ENCODE measurements around the gene SIDT1. TPM values are rescaled to one million over a fixed set of nuclear protein-coding genes. Genes with fewer than 3 reads are reported as not detected.

The SIDT1 gene
- total RNA-seq, 2 experiments from 2014 or later: 13.5 to 14.2 TPM

DNA sequence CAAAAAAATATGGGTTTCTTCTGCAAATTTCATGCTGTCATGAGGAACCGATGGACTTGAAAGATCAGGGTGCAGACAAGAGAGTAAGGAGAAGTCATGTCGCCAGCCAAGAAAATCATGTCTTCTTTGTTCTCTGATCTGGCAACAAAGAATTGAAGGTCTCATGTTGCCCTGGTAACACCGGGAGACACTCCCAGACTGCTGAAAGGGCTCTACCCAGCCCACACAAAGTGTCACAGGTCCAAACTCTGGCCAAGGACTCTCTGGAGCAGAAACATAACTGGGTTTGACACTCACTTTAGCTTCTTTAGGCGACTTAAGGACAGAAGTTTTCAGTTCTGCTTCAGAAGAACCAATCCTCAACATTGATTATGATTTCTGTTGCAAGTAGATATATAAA, 42.9 kb downstream of the SIDT1 start:
- ChIA-PET POLR2A (interaction anchor here (0.5 kb wide), 1 partner anchor 59 kb away, joined by 3 read pairs; no protein-coding TSS in a partner anchor), CTCF (no interaction called here)

DNA sequence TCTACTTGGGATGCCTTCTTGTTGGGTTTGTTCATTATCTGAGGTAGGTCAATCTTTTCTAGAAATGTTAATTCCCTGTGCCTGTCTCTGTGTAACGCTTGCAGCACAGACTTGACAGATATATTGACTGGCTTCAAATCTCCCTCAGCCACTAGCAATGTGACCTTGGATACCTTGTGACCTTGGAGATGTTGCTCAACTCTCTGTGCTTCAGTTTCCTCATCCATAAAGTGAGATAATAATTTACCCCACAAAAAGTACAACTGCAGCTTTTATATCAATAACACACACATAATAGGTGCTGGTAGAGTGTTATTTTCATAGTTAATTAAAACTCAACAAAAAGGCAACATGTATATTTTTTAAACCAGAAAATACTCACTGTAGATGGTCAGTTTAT, 52.9 kb downstream of the SIDT1 start:
- POLR2A ChIA-PET: no interaction called here
- CTCF ChIA-PET: interaction anchor here (0.6 to 1.4 kb wide), 2 partner anchors 9 to 67 kb away, joined by 3 read pairs; no protein-coding TSS in a partner anchor

- ChIA-PET CTCF (interaction anchor here (1.4 kb wide), 1 partner anchor 8 kb away, joined by 3 read pairs; no protein-coding TSS in a partner anchor), POLR2A (no interaction called here)
These were observed 53.4 kb downstream of the SIDT1 start for GRCh38 chr3:113585720-113586119.

DNA sequence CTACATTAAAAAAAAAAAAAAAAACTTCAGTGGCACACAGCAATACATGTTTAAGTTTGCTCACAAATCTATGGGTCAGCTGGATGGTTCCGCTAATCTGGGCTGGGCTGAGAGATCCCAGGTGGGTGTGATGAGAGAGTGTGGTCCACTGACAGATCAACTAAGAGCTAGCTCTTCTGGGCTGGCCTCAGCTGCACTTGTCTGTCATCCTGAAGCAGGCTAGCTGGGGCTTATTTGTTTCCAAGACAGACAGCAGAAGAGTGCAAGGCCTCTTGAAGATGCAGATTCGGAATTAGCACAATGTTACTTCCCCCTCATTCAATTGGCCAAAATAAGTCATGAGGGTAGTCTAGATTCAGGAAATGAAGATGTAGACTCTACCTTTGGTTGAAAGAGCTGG, 56.5 kb downstream of the SIDT1 start:
- ChIA-PET CTCF (no interaction called here), POLR2A (no interaction called here)

DNA sequence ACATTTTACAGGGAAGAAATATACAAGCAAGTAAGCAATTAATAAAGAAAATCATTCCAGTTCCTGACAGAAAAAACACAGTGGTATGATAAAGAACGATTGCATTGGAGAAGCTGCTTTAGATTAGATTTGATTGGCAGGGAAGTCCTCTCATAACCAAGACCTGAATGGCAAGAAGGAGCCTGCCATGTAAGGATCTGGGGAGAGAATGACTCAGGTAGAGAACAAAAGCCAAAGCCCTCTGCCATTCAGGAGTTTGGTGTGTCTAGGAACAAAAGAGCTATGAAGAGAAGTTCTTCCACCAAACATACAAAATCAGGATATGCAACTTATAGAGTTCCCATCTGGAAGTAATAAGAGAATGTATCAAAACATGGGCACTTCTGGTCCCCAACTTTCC, 57.6 kb downstream of the SIDT1 start:
- CTCF ChIA-PET: no interaction called here
- POLR2A ChIA-PET: no interaction called here

GRCh38 chr3:113590983-113591382, 58.6 kb downstream of the SIDT1 start:
- POLR2A ChIA-PET: no interaction called here
- CTCF ChIA-PET: no interaction called here

GRCh38 chr3:113594066-113594465, 61.7 kb downstream of the SIDT1 start:
- POLR2A ChIA-PET: no interaction called here
- CTCF ChIA-PET: interaction anchor here (1.1 kb wide), 1 partner anchor 8 kb away, joined by 3 read pairs; no protein-coding TSS in a partner anchor

GRCh38 chr3:113597596-113598354, 65.4 kb downstream of the SIDT1 start:
- CTCF ChIA-PET: no interaction called here

GRCh38 chr3:113600418-113601182, 68.2 kb downstream of the SIDT1 start:
- CTCF ChIA-PET: no interaction called here
- POLR2A ChIA-PET: no interaction called here

More at GRCh38 chr3:113597596-113598354, 65.4 kb downstream of the SIDT1 start:
- POLR2A ChIA-PET: no interaction called here

- POLR2A ChIA-PET: no interaction called here
- CTCF ChIA-PET: interaction anchor here (1.2 kb wide), 1 partner anchor 24 kb away, joined by 3 read pairs; no protein-coding TSS in a partner anchor
These were observed 68.9 kb downstream of the SIDT1 start for GRCh38 chr3:113601240-113601639.

- ChIA-PET POLR2A (no interaction called here), CTCF (interaction anchor here (1.2 kb wide), 1 partner anchor 25 kb away, joined by 3 read pairs; no protein-coding TSS in a partner anchor)
These were observed 69.9 kb downstream of the SIDT1 start for GRCh38 chr3:113602256-113602655.

DNA sequence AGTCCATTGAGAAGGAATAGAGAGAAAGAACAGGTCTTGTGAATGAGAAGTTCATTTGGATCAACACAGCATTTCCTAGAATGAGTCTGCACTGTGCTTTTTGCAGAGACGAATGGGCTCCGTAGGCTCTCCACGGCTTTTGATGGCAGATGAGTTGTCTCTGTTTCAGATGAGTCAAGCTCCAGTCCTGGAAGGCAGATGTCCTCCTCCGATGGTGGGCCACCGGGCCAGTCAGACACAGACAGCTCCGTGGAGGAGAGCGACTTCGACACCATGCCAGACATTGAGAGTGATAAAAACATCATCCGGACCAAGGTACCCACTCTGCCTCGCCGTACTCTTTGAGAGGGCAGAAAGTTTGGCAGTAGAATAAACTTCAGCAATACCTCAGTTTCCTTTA, 70.5 kb downstream of the SIDT1 start:
- POLR2A ChIA-PET: no interaction called here

GRCh38 chr3:113606539-113607218, 74.3 kb downstream of the SIDT1 start:
- CTCF ChIA-PET: interaction anchor here (1.4 kb wide), 1 partner anchor 29 kb away, joined by 4 read pairs; no protein-coding TSS in a partner anchor

More for the DNA sequence above, 70.5 kb downstream of the SIDT1 start:
- CTCF ChIA-PET: no interaction called here

DNA sequence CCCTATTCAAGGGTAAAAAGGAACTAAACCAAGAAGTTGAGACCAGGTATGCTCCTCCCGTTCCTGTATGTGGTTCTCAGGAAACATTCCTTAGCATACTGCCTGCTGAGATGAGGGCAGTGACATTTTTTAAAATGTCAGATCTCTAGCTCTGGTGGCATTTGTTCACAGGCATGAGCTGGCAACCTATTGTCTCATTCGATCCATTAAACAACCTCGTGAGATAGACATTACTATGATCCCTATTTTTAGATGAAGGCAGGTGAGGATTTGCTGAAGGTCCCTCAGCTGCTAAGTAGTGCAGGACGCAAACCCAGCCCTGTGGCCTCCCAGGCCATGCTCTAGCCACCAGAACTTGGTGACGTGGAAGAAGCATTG, 74.9 kb downstream of the SIDT1 start:
- ChIA-PET POLR2A (no interaction called here), CTCF (no interaction called here)

More at GRCh38 chr3:113606539-113607218, 74.3 kb downstream of the SIDT1 start:
- POLR2A ChIA-PET: no interaction called here

- POLR2A ChIA-PET: no interaction called here
- CTCF ChIA-PET: no interaction called here
These were observed 82.0 kb downstream of the SIDT1 start for GRCh38 chr3:113614402-113614801.

GRCh38 chr3:113615976-113616375, 83.6 kb downstream of the SIDT1 start:
- ChIA-PET CTCF (no interaction called here), POLR2A (no interaction called here)

GRCh38 chr3:113617726-113618125, 85.4 kb downstream of the SIDT1 start:
- CTCF ChIA-PET: no interaction called here
- POLR2A ChIA-PET: no interaction called here

- ChIA-PET CTCF (interaction anchor here (0.7 kb wide), 1 partner anchor 14 kb away, joined by 3 read pairs; no protein-coding TSS in a partner anchor), POLR2A (no interaction called here)
These were observed 87.7 kb downstream of the SIDT1 start for GRCh38 chr3:113620091-113620490.

DNA sequence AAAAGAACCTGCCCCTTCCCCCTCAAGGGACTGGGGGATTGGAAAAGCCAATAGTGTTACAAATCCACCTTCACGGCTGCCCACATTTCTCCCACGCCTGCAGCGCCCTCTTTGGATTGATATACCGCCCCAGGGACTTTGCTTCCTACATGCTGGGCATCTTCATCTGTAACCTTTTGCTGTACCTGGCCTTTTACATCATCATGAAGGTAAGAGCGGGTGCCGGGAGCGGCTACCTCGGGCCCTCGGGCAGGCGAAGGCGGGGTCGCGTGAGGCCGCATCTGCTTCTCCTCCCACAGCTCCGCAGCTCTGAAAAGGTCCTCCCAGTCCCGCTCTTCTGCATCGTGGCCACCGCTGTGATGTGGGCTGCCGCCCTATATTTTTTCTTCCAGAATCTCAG, 91.0 kb downstream of the SIDT1 start:
- CTCF ChIA-PET: interaction anchor here (0.6 kb wide), 1 partner anchor 12 kb away, joined by 4 read pairs; no protein-coding TSS in a partner anchor
- POLR2A ChIA-PET: no interaction called here

DNA sequence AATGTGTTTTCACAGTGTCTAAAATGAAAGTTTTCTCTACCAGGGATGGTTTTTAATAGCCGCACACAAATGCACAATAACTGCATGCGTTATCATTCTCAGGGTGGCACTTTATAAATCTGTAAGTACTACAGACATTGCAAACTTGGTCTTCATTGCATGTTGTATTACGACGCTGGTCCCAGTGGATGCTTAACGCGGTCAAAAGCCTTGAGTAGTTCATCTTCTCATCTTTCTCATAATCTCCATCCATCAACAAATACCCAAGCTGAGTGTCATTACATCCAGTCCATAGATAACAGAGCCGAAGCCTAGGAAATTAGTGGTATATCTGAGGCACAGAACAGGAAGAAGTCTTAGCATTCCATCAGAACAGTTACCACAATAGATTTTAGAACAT, 91.5 kb downstream of the SIDT1 start:
- POLR2A ChIA-PET: no interaction called here
- CTCF ChIA-PET: interaction anchor here (0.6 kb wide), 1 partner anchor 12 kb away, joined by 4 read pairs; no protein-coding TSS in a partner anchor

Measured in activated CD8-positive, alpha-beta memory T cell treated with anti-CD3 and anti-CD28 coated beads for 36 hours (primary cell).